GM23248 (cell line): ENCODE results near the gene B3GNT5. TPM values are rescaled to one million over a fixed set of nuclear protein-coding genes. Genes with fewer than 3 reads are reported as not detected.

Experiments used
- DNase-seq: peaks from one replicate; pipeline ENCODE4 v3.0.0-alpha.2; 2015
- H2AFZ ChIP-seq: fragments of 200-600 bp; sonication (generic); 2 replicates; pipeline ENCODE4 v1.6.1; 2016; ENCODE audit warnings: antibody characterized with exemption
- H3F3A ChIP-seq: fragments of 200-600 bp; sonication (generic); 2 replicates; pipeline ENCODE4 v1.6.1; 2016; ENCODE audit warnings: mild to moderate bottlenecking, antibody characterized with exemption, mixed run types; ENCODE audit not compliant: insufficient read depth
- H3K27ac ChIP-seq: fragments of 200-600 bp; sonication (generic); 2 replicates; pipeline ENCODE4 v1.5.1; 2016; ENCODE audit warnings: mild to moderate bottlenecking
- H3K27me3 ChIP-seq: fragments of 200-600 bp; sonication (generic); replicated peaks from 2 replicates; pipeline ENCODE4 v1.6.1; 2016; ENCODE audit warnings: mild to moderate bottlenecking; ENCODE audit not compliant: insufficient read depth
- H3K36me3 ChIP-seq: fragments of 200-600 bp; sonication (generic); 2 replicates; pipeline ENCODE4 v1.6.1; 2016; ENCODE audit warnings: low read depth, mild to moderate bottlenecking
- H3K4me1 ChIP-seq: fragments of 200-600 bp; sonication (generic); 2 replicates; pipeline ENCODE4 v1.6.1; 2016; ENCODE audit warnings: mild to moderate bottlenecking; ENCODE audit not compliant: insufficient read depth
- H3K4me2 ChIP-seq: fragments of 200-600 bp; sonication (generic); one replicate; pipeline ENCODE4 v1.6.1; 2016; ENCODE audit warnings: mild to moderate bottlenecking; ENCODE audit not compliant: unreplicated experiment
- H3K4me3 ChIP-seq: fragments of 200-600 bp; sonication (generic); 2 replicates; pipeline ENCODE4 v1.5.1; 2016; ENCODE audit warnings: mild to moderate bottlenecking
- H3K79me2 ChIP-seq: fragments of 200-600 bp; sonication (generic); 2 replicates; pipeline ENCODE4 v1.6.1; 2016; ENCODE audit warnings: mild to moderate bottlenecking; ENCODE audit not compliant: insufficient read depth
- H3K9ac ChIP-seq: fragments of 200-600 bp; sonication (generic); 2 replicates; pipeline ENCODE4 v1.6.1; 2016; ENCODE audit warnings: mild to moderate bottlenecking
- H3K9me2 ChIP-seq: fragments of 200-600 bp; sonication (generic); 2 replicates; pipeline ENCODE4 v1.6.1; 2016; ENCODE audit warnings: mixed run types, mild to moderate bottlenecking, moderate library complexity; ENCODE audit not compliant: insufficient read depth
- H3K9me3 ChIP-seq: fragments of 200-600 bp; sonication (generic); one replicate; pipeline ENCODE4 v1.6.1; 2017; ENCODE audit warnings: low read depth
- H4K20me1 ChIP-seq: fragments of 200-600 bp; sonication (generic); 2 replicates; pipeline ENCODE4 v1.6.0; 2016; ENCODE audit not compliant: insufficient read depth
- EZH2 ChIP-seq: fragments of 200-600 bp; sonication (generic); IDR thresholded peaks from 2 replicates; pipeline ENCODE4 v1.6.1; 2018; ENCODE audit warnings: antibody characterized with exemption, mild to moderate bottlenecking; ENCODE audit not compliant: insufficient read depth, poor library complexity, severe bottlenecking
- EZH2phosphoT487 ChIP-seq: fragments of 200-600 bp; sonication (generic); IDR thresholded peaks from 2 replicates; pipeline ENCODE4 v1.6.1; 2018; ENCODE audit warnings: antibody characterized with exemption, moderate library complexity, mild to moderate bottlenecking, low read depth; ENCODE audit not compliant: insufficient read depth
- WGBS, 2 experiments: methylation state at CpG; one replicate each; pipeline ENCODE4 v1.1.6; 2015 to 2017; ENCODE audit warnings: low lambda C conversion rate in 2 of 2, low coverage in 1 of 2; ENCODE audit errors: missing lambda C conversion rate in 2 of 2; 5-methylcytosine and 5-hydroxymethylcytosine counted together
- in situ Hi-C: fragments of 300-500 bp; cut with MboI; formaldehyde crosslinking; loops from 2 replicates; pipeline ENCODE4 v1.15.0; 2020
- polyA plus RNA-seq: library from polyadenylated mRNA; unstranded; fragments of >200 nt; fragmentation: Nextera tagmentation; extraction: Ambion mirVana; gene quantifications from 2 replicates; pipeline ENCODE4 v1.2.1, GENCODE V29; 2016
- total RNA-seq: library from RNA; depleted of rRNA; stranded (reverse); fragments of >200 nt; shearing (Covaris generic); gene quantifications from 2 replicates; pipeline ENCODE4 v1.2.3, GENCODE V29; 2014

Gene B3GNT5
- total and polyA plus RNA-seq, 2 experiments from 2014 or later, result 1.3 to 1.8 TPM

DNA sequence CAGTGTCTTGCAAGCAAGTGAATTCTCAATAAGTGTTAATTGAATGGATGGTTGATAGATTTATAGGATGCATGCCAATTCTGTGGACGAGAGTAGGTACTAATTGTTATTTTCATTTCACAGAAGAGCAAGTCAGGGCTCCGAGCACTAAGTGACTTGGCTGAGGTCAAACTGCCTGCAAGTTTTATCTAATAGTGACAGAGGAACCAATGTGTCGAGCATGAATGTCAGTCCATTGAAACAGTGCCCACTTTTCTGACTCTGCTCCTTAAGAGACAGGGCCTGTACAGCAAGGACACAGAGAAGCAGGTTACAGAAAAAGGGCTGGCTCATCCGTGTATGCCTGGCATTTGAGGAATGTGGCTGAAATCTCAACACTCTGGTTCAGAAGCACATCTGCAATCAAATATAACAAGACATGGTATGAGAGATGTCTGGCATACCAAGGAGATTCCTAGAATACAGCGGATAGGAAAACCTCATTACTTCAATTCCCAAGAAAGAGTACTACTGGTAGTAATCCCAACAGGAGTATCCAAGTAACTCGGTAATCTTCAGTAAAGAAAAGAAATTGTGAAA, 6.0 kb upstream of the B3GNT5 start:
- in situ Hi-C loops, result no loop called here
- Histone ChIP-seq H3K4me2 (no peak overlapping the region), H3K9me3 (no peaks in the 10 kb centered on the region), H3F3A (no peaks in the 10 kb centered on the region), H3K4me1 (no peaks in the 10 kb centered on the region), H3K36me3 (no peaks in the 10 kb centered on the region), H3K27me3 (no peaks in the 10 kb centered on the region), H3K9ac (no peak overlapping the region), H3K79me2 (no peaks in the 10 kb centered on the region), H3K4me3 (no peak overlapping the region), H3K27ac (no peak overlapping the region), H4K20me1 (no peaks in the 10 kb centered on the region), H3K9me2 (no peaks in the 10 kb centered on the region), H2AFZ (no peak overlapping the region)
- no peak for DNase-seq
- no peak for TF ChIP-seq EZH2
- no peak for TF ChIP-seq EZH2phosphoT487
- WGBS, 2 experiments, result 61 to 62% methylated on average over 6 of the region's 6 CpGs

DNA sequence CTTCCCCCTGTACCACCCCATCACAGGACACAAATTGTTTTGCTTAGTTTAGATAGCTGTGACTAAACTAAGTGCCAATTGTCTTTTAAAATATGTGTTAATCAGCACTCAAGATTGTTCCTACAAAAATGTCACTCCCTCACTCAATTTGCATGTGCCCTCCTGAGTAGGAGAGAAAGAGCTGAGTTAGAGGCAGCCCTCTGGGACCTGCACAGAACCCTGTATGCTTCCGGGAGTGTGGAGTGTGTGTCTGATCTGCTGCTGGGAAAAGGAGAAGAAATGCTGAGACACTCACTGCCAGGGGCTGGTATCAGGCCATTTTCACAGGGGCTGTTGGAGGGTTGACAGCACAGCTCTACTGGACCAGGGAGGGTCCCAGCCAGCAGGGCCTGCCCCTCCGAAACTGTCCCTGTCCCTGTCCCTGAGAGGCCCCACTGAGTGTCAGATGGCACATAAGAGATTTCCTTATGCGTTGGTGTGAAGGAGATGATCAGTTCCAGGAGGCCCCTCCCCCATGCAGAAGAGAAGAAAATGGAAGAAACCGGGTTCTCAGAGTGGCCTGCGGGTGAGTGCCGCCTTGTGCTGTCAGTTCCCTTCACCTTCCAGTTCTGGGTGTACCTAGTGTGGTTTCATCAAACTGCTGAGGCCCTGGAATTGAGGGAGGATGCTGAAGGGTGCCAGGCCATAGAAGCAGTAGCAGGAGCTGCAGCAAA, 3.9 kb upstream of the B3GNT5 start:
- no peak overlapping the region for H2AFZ ChIP-seq
- H3K27me3 ChIP-seq, result no peaks in the 10 kb centered on the region
- no peaks in the 10 kb centered on the region for H3K4me1 ChIP-seq
- H3K9ac ChIP-seq, result no peak overlapping the region
- no peak overlapping the region for H3K4me3 ChIP-seq
- H3K9me2 ChIP-seq, result no peaks in the 10 kb centered on the region
- in situ Hi-C loops, result no loop called here
- H3F3A ChIP-seq, result no peaks in the 10 kb centered on the region
- TF ChIP-seq EZH2phosphoT487 (no peak), EZH2 (no peak)
- H3K27ac ChIP-seq, result no peak overlapping the region
- WGBS, 2 experiments, result 71 to 79% methylated on average over 6 of the region's 6 CpGs
- no peak overlapping the region for H3K4me2 ChIP-seq
- no peaks in the 10 kb centered on the region for H4K20me1 ChIP-seq
- no peaks in the 10 kb centered on the region for H3K36me3 ChIP-seq
- no peaks in the 10 kb centered on the region for H3K9me3 ChIP-seq
- H3K79me2 ChIP-seq, result no peaks in the 10 kb centered on the region
- no peak for DNase-seq

- Histone ChIP-seq H3K36me3 (no peaks in the 10 kb centered on the region), H3K4me2 (no peak overlapping the region), H3F3A (0 out of 2 replicates have a peak, but pooled peaks cover 4% of the 10 kb centered on the region), H3K27me3 (no peaks in the 10 kb centered on the region), H3K79me2 (no peaks in the 10 kb centered on the region), H3K9me3 (no peaks in the 10 kb centered on the region), H3K4me3 (peak overlapping the region; percentile 84), H2AFZ (no peak overlapping the region), H3K27ac (no peak overlapping the region), H3K9me2 (no peaks in the 10 kb centered on the region), H4K20me1 (no peaks in the 10 kb centered on the region), H3K4me1 (no peaks in the 10 kb centered on the region), H3K9ac (no peak overlapping the region)
- in situ Hi-C loops, result no loop called here
- no peak for TF ChIP-seq EZH2
- TF ChIP-seq EZH2phosphoT487, result no peak
- peak; percentile 12 for DNase-seq
- 98 to 99% methylated on average over 5 of the region's 5 CpGs for WGBS, 2 experiments
These were observed 803 bp upstream of the B3GNT5 start for GRCh38 chr3:183252118-183252782.

GRCh38 chr3:183253528-183254486, 754 bp downstream of the B3GNT5 start:
- H3K9me2 ChIP-seq, result no peaks in the 10 kb centered on the region
- no peaks in the 10 kb centered on the region for H3K4me1 ChIP-seq
- no peaks in the 10 kb centered on the region for H3K79me2 ChIP-seq
- no peaks in the 10 kb centered on the region for H3K27me3 ChIP-seq
- no peaks in the 10 kb centered on the region for H3K36me3 ChIP-seq
- H3K4me3 ChIP-seq, result peak overlapping the region; percentile 84
- peak overlapping the region; percentile 66 for H3K9ac ChIP-seq
- peak overlapping the region; percentile 97 for H3K4me2 ChIP-seq
- TF ChIP-seq EZH2, result no peak
- no peak for TF ChIP-seq EZH2phosphoT487
- WGBS, 2 experiments, result 1% methylated on average over 56 to 66 of the region's 111 CpGs
- peak overlapping the region; percentile 93 for H2AFZ ChIP-seq
- in situ Hi-C loops, result no loop called here
- H3F3A ChIP-seq, result 0 out of 2 replicates have a peak, but pooled peaks cover 4% of the 10 kb centered on the region
- H3K27ac ChIP-seq, result no peak overlapping the region
- no peaks in the 10 kb centered on the region for H3K9me3 ChIP-seq
- no peaks in the 10 kb centered on the region for H4K20me1 ChIP-seq
- peak; percentile 74 for DNase-seq
